ENCODE measurements around the gene NT5E. TPM values are rescaled to one million over a fixed set of nuclear protein-coding genes. Genes with fewer than 3 reads are reported as not detected.

Gene NT5E
- total and polyA plus RNA-seq, 2 of the 13 experiments (the other 11 are each of a cell fraction or from before 2014, with no cell fraction given), result 9.5 to 33.0 TPM

DNA sequence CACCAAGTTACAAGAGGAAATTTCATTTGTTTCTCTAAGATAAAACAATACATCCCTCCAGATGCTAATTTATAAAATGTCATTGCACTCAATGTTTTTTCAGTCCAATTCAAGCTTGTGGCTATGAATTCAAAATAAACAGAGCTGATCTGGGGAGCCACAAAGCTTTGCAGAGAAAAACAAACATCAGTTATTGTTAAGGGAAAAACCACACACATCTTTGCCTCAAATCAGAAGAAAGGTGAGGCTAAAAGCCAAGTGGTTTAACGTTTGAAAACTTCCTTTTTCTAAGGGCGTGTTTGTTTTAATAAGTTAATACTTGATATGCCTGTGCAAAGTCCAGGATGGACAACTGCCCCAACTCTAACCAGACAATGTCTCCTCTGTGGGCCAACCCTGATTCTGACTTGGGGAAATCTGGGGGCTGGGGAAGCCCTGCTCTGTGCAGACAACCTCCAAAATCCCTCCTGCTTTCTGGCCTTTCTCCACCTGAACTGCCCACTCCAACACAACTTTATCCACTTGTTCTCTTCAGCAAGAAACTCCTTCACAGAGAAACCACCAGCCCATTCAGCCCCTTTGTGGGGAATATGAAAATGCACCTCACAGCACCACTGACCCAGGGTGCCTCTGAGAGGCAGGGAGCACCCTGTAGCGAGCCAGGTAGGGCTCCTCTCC lies 44.6 kb upstream of the NT5E start (continued):
- TF ChIP-seq, protein P1, sequence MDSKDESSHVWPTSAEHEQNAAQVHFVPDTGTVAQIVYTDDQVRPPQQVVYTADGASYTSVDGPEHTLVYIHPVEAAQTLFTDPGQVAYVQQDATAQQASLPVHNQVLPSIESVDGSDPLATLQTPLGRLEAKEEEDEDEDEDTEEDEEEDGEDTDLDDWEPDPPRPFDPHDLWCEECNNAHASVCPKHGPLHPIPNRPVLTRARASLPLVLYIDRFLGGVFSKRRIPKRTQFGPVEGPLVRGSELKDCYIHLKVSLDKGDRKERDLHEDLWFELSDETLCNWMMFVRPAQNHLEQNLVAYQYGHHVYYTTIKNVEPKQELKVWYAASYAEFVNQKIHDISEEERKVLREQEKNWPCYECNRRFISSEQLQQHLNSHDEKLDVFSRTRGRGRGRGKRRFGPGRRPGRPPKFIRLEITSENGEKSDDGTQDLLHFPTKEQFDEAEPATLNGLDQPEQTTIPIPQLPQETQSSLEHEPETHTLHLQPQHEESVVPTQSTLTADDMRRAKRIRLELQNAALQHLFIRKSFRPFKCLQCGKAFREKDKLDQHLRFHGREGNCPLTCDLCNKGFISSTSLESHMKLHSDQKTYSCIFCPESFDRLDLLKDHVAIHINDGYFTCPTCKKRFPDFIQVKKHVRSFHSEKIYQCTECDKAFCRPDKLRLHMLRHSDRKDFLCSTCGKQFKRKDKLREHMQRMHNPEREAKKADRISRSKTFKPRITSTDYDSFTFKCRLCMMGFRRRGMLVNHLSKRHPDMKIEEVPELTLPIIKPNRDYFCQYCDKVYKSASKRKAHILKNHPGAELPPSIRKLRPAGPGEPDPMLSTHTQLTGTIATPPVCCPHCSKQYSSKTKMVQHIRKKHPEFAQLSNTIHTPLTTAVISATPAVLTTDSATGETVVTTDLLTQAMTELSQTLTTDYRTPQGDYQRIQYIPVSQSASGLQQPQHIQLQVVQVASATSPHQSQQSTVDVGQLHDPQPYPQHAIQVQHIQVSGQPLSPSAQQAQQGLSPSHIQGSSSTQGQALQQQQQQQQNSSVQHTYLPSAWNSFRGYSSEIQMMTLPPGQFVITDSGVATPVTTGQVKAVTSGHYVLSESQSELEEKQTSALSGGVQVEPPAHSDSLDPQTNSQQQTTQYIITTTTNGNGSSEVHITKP (CRISPR knock-in tag; IDR thresholded peaks at IDR 0.05; ENCODE audit: low read depth), result peak; percentile 71

DNA sequence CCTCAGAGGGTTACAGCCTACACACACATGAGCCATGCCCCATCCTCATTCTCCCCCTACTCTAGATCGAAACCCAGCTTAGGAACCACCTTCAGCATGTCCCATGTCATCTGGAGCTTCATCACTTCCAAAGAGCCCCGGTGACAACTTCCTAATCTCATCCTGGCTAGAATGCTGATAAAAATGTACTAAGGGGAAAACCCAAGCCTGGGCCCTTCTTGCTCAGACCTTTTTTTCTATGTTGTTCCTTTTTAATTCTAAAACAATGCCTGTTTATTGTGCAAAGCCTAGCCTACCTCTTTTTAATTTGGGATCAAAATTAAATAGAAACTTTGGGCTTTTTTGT lies 44.1 kb upstream of the NT5E start:
- Histone ChIP-seq H2AFZ (ENCODE audit: low read length) (no peak overlapping the region), H3K27ac (ENCODE audit: extremely low read length, insufficient read depth, low read length) (peak overlapping the region; percentile 98), H3K9ac (ENCODE audit: insufficient read depth, low read depth, low read length) (peak overlapping the region; percentile 82), H3K4me1 (ENCODE audit: insufficient read depth, low read length) (peaks cover 93% of the 10 kb centered on the region), H3K27me3 (ENCODE audit: control insufficient read depth in 1 of 2, insufficient read depth in 2 of 2, low read length in 2 of 2) (no peaks in the 10 kb centered on the region), H3K79me2 (ENCODE audit: insufficient read depth, low read length) (no peaks in the 10 kb centered on the region), H3K36me3 (replicated peaks in 1 of 2; ENCODE audit: control insufficient read depth in 1 of 2, insufficient read depth in 2 of 2, low read length in 2 of 2) (no peaks in the 10 kb centered on the region), H4K20me1 (ENCODE audit: insufficient read depth, low read length) (no peaks in the 10 kb centered on the region), H3K4me2 (ENCODE audit: low read depth, low read length) (peak overlapping the region; percentile 94), H3K4me3 (replicated peaks in 1 of 3; ENCODE audit: insufficient read depth in 1 of 3, low read depth in 2 of 3, low read length in 3 of 3) (peak overlapping the region; percentile 26 to 65 (median 35)), H3K9me3 (ENCODE audit: low read length) (no peaks in the 10 kb centered on the region)
- intact Hi-C loops (cut with micrococcal nuclease; ENCODE audit: unreplicated experiment) (loop anchor here (1.0 to 2.0 kb wide), 4 partner anchors 15 to 77 kb away; partner anchors contain the start of gene NT5E), in situ Hi-C loops (cut with HindIII; ENCODE audit: extremely low pct_ligation_motif_present, low pct_unique_long_range_greater_than_20kb) (loop anchor here (5.0 kb wide), 1 partner anchor 36 kb away; no protein-coding TSS in a partner anchor)
- ChIA-PET POLR2A (interaction anchor here (1.5 to 3.3 kb wide), 4 partner anchors 9 to 272 kb away, joined by 6 to 99 read pairs (median 10); partner anchors contain the start of gene NT5E), CTCF (ENCODE audit: low intra/inter-chr PET ratio, low total read pairs) (no interaction called here)
- ATAC-seq, result no peak
- DNase-seq (ENCODE audit: low spot score), result no peak
- BruUV-seq (replicated peaks), result TSS peak; percentile 93
- 13% methylated on average over 2 of the region's 2 CpGs for WGBS (ENCODE audit: low lambda C conversion rate)
- no peak for FAIRE-seq
- TF ChIP-seq ZNF75D (CRISPR knock-in tag; IDR thresholded peaks at IDR 0.05; ENCODE audit: borderline replicate concordance) (no peak), SP2 (CRISPR knock-in tag; IDR thresholded peaks at IDR 0.05) (no peak), NFE2L2 (IDR thresholded peaks at IDR 0.05; ENCODE audit: low read length) (0 out of 2 replicates have a peak, but pooled peaks have one; percentile 0), PHF20 (CRISPR knock-in tag; IDR thresholded peaks at IDR 0.05) (no peak), SMC3 (IDR thresholded peaks at IDR 0.05; ENCODE audit: low read length) (no peak), POLR2AphosphoS5 (IDR thresholded peaks at IDR 0.05; ENCODE audit: low read depth, low read length) (peak; percentile 9; the same call in 1 of the 2 replicates), ZFYVE20 (CRISPR knock-in tag; IDR thresholded peaks at IDR 0.05; ENCODE audit: borderline replicate concordance, low read depth) (no peak), ZNF335 (CRISPR knock-in tag; IDR thresholded peaks at IDR 0.05) (0 out of 2 replicates have a peak, but pooled peaks have one; percentile 46)
- TF ChIP-seq, protein P2, sequence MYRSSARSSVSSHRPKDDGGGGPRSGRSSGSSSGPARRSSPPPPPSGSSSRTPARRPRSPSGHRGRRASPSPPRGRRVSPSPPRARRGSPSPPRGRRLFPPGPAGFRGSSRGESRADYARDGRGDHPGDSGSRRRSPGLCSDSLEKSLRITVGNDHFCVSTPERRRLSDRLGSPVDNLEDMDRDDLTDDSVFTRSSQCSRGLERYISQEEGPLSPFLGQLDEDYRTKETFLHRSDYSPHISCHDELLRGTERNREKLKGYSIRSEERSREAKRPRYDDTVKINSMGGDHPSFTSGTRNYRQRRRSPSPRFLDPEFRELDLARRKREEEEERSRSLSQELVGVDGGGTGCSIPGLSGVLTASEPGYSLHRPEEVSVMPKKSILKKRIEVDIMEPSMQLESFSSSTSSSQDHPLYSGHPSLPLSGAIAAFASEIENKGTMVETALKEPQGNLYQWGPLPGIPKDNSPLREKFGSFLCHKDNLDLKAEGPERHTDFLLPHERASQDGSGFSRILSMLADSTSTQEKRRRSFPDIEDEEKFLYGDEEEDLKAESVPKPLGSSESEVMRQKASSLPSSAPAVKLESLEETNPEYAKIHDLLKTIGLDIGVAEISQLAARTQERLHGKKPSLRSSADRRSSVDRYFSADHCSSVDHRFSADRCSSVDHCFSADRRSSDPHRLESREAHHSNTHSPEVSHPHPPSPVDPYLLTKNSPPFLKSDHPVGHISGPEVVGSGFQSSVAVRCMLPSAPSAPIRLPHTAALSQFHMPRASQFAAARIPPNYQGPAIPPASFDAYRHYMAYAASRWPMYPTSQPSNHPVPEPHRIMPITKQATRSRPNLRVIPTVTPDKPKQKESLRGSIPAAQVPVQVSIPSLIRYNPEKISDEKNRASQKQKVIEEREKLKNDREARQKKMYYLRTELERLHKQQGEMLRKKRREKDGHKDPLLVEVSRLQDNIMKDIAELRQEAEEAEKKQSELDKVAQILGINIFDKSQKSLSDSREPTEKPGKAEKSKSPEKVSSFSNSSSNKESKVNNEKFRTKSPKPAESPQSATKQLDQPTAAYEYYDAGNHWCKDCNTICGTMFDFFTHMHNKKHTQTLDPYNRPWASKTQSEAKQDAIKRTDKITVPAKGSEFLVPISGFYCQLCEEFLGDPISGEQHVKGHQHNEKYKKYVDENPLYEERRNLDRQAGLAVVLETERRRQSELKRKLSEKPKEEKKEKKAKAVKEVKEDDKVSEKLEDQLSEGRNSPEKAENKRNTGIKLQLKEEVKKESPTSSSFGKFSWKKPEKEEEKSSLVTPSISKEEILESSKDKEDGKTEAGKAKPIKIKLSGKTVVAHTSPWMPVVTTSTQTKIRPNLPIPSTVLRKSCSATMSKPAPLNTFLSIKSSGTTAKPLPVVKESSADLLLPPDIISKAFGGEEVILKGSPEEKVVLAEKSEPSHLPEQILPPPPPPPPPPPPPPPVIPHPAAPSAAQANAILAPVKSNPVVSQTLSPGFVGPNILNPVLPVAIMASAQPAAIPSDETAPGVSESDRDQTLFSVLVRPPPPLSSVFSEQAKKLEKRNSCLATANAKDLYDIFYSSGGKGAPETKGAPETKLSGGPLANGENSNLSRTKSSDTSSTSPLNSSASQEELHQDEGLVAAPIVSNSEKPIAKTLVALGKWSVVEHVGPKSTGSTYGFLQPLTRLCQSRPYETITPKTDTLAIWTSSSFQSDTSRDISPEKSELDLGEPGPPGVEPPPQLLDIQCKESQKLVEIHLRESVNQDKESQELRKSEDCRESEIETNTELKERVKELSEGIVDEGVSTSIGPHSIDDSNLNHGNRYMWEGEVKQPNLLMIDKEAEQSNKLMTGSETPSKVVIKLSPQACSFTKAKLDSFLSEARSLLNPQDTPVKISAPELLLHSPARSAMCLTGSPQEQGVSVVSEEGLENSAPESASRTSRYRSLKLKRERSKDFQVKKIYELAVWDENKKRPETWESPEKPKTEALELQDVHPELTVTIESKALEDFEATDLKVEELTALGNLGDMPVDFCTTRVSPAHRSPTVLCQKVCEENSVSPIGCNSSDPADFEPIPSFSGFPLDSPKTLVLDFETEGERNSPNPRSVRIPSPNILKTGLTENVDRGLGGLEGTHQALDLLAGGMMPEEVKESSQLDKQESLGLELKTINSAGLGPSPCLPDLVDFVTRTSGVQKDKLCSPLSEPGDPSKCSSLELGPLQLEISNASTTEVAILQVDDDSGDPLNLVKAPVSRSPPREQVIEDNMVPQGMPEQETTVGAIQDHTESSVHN (CRISPR knock-in tag; IDR thresholded peaks at IDR 0.05), result peak; percentile 13; the same call in 1 of the 2 replicates

All from HepG2 (cell line).